ENCODE results near the gene PPP3CB.

The PPP3CB gene

GRCh38 chr10:73493781-73494180 lies 2.0 kb downstream of the PPP3CB start:
- no peak for TF ChIP-seq FOXP2 (optimal IDR thresholded peaks at IDR 0.05; ENCODE audit: borderline replicate concordance, extremely low read depth, extremely low read length, insufficient read depth)

DNA sequence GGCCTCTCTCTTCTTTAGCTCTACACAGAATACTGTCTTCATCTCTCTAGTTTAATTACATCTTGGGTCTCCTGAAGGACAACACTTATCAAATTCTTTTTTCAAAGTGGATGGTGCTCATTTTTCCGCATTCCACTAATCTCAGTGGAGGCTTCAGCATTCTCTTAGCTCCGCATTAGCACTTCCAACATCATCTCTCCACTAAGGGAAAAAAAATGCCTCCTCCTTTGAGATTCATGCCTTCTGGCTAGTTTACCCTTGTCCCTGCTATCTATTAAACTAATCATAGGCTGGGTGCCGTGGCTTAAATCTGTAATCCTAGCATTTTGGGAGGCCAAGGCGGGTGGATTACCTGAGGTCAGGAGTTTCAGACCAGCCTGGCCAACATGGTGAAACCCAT lies 9.2 kb downstream of the PPP3CB start:
- no peak for TF ChIP-seq POLR2AphosphoS5 (IDR thresholded peaks at IDR 0.05; ENCODE audit: low read depth, low read length)
- TF ChIP-seq SIN3A (IDR thresholded peaks at IDR 0.05; ENCODE audit: borderline replicate concordance, insufficient read depth, low read length), result no peak
- no peak for TF ChIP-seq REST (IDR thresholded peaks at IDR 0.05; ENCODE audit: insufficient read depth in 1 of 2, low read depth in 2 of 2, low read length in 2 of 2)
- TF ChIP-seq FOXP2 (optimal IDR thresholded peaks at IDR 0.05; ENCODE audit: borderline replicate concordance, extremely low read depth, extremely low read length, insufficient read depth), result no peak
- no peak for TF ChIP-seq TAF1 (IDR thresholded peaks at IDR 0.05; ENCODE audit: borderline replicate concordance, insufficient read depth, low read length)

DNA sequence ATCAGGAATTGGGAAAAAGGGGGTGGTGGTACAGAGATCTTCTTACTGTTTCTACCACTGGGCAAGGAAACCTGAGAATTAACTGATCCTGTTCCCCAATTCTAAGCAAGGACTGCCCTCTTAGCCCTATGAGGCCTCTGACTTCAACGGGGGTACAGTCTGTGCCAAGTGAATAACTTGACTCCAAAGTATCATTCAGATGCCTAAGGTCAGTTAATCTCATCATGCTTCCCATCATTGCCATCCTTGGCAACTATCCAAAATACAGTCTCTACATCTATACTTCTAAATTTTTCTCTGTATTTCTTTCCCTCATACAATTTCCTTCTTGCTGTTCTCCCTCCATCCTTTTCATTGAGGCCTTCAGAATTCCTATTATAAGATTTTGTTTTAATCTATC lies 10.5 kb downstream of the PPP3CB start:
- TF ChIP-seq TAF1 (IDR thresholded peaks at IDR 0.05; ENCODE audit: borderline replicate concordance, insufficient read depth, low read length) (no peak), POLR2AphosphoS5 (IDR thresholded peaks at IDR 0.05; ENCODE audit: low read depth, low read length) (no peak), REST (IDR thresholded peaks at IDR 0.05; ENCODE audit: insufficient read depth in 1 of 2, low read depth in 2 of 2, low read length in 2 of 2) (no peak), SIN3A (IDR thresholded peaks at IDR 0.05; ENCODE audit: borderline replicate concordance, insufficient read depth, low read length) (no peak), FOXP2 (optimal IDR thresholded peaks at IDR 0.05; ENCODE audit: borderline replicate concordance, extremely low read depth, extremely low read length, insufficient read depth) (no peak)

DNA sequence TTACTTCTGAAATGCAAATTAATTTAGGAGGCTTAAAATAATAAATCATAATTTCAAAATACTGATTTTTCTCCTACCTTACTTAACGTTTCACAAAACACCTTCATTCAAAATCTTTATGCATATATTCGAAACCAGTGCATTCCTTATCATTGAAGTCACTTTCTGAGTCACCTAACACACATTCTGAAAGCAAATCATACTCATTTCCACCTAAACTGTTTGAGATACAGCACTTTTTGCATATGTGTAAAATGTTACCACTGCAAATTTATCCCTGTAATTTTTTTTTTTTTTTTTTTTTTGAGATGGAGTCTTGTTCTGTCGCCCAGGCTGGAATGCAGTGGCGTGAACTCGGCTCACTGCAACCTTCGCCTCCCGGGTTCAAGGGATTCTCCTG lies 15.7 kb downstream of the PPP3CB start:
- TF ChIP-seq FOXP2 (optimal IDR thresholded peaks at IDR 0.05; ENCODE audit: borderline replicate concordance, extremely low read depth, extremely low read length, insufficient read depth) (no peak), POLR2AphosphoS5 (IDR thresholded peaks at IDR 0.05; ENCODE audit: low read depth, low read length) (no peak), SIN3A (IDR thresholded peaks at IDR 0.05; ENCODE audit: borderline replicate concordance, insufficient read depth, low read length) (no peak), TAF1 (IDR thresholded peaks at IDR 0.05; ENCODE audit: borderline replicate concordance, insufficient read depth, low read length) (no peak), REST (IDR thresholded peaks at IDR 0.05; ENCODE audit: insufficient read depth in 1 of 2, low read depth in 2 of 2, low read length in 2 of 2) (no peak)

DNA sequence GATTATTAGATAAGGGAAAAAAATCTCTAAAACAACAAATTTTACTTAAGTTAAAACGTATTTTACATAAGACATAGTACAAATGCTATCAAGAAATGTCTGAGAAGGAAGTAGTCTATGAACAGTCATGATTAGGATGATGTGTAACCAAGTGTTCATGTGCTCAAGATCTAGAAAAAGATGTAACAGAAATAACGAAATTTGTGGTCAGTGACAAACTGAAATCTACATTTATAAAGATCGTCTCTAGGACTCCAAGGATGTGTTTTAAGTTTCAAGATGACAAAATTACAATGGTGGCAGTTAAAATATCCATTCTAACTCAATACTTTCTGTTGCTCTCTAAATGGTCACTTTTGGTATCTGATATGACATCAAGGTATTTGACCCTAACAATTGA lies 17.2 kb downstream of the PPP3CB start:
- TF ChIP-seq TAF1 (IDR thresholded peaks at IDR 0.05; ENCODE audit: borderline replicate concordance, insufficient read depth, low read length) (no peak), SIN3A (IDR thresholded peaks at IDR 0.05; ENCODE audit: borderline replicate concordance, insufficient read depth, low read length) (no peak), POLR2AphosphoS5 (IDR thresholded peaks at IDR 0.05; ENCODE audit: low read depth, low read length) (no peak), FOXP2 (optimal IDR thresholded peaks at IDR 0.05; ENCODE audit: borderline replicate concordance, extremely low read depth, extremely low read length, insufficient read depth) (no peak), REST (IDR thresholded peaks at IDR 0.05; ENCODE audit: insufficient read depth in 1 of 2, low read depth in 2 of 2, low read length in 2 of 2) (no peak)
